SK-N-SH (cell line): ENCODE results near the gene PODN. TPM values are rescaled to one million over a fixed set of nuclear protein-coding genes. Genes with fewer than 3 reads are reported as not detected.

Experiments used
- CTCF ChIA-PET: fragments of 300-600, 350-600 bp; formaldehyde crosslinking; extraction: SDS; loops from one replicate; lab custom pipeline; 2021; lab: Yijun Ruan, JAX
- POLR2A ChIA-PET: fragments of 350-600 bp; sonication (Branson Sonifier 250); formaldehyde crosslinking; extraction: SDS; loops from one replicate; lab custom pipeline; 2020; ENCODE audit warnings: antibody characterized with exemption, inconsistent platforms; lab: Yijun Ruan, JAX
- DNase-seq: peaks from one replicate; pipeline ENCODE4 v3.0.0; 2012
- H2AFZ ChIP-seq: fragments of 200-600 bp; sonication (generic); 2 replicates; pipeline ENCODE4 v1.8.1; 2016; ENCODE audit warnings: antibody characterized with exemption, mild to moderate bottlenecking, low read depth
- H3F3A ChIP-seq: fragments of 200-600 bp; sonication (generic); replicated peaks from 2 replicates; pipeline ENCODE3; 2016; ENCODE audit warnings: antibody characterized with exemption, mild to moderate bottlenecking; ENCODE audit not compliant: insufficient read depth
- H3K27ac ChIP-seq, 2 experiments: fragments of 200-500 bp in 1 of 2; fragments of 200-600 bp in 1 of 2; sonication (Bioruptor generic) in 1 of 2; sonication (generic), shearing (Covaris generic) in 1 of 2; 2 replicates each; pipeline versions ENCODE4 v1.5.1 to v1.6.1; 2014 to 2016; ENCODE audit warnings: low read depth in 2 of 2, inconsistent platforms in 1 of 2, low read length in 1 of 2, mild to moderate bottlenecking in 1 of 2, mixed read lengths in 1 of 2
- H3K27me3 ChIP-seq: fragments of 200-600 bp; sonication (generic), shearing (Covaris generic); 2 replicates; pipeline ENCODE4 v1.6.1; 2016; ENCODE audit warnings: mixed run types; ENCODE audit not compliant: insufficient read depth
- H3K36me3 ChIP-seq, 2 experiments: fragments of 200-500 bp in 1 of 2; fragments of 200-600 bp in 1 of 2; sonication (Bioruptor generic) in 1 of 2; sonication (generic) in 1 of 2; replicated peaks in 1 of 2; 2 replicates each; pipeline versions ENCODE3 to v1.5.1; 2014 to 2016; ENCODE audit warnings: low read length in 1 of 2, mild to moderate bottlenecking in 1 of 2; ENCODE audit not compliant: insufficient read depth in 2 of 2, control insufficient read depth in 1 of 2
- H3K4me1 ChIP-seq, 2 experiments: fragments of 200-500 bp in 1 of 2; fragments of 200-600 bp in 1 of 2; sonication (Bioruptor generic) in 1 of 2; sonication (generic), shearing (Covaris generic) in 1 of 2; 2 replicates each; pipeline versions ENCODE4 v1.5.1 to v1.6.1; 2014 to 2016; ENCODE audit warnings: low read depth in 1 of 2, low read length in 1 of 2, mixed run types in 1 of 2; ENCODE audit not compliant: insufficient read depth in 2 of 2, control insufficient read depth in 1 of 2
- H3K4me2 ChIP-seq: fragments of 200-600 bp; sonication (generic), shearing (Covaris generic); 2 replicates; pipeline ENCODE4 v1.6.1; 2017; ENCODE audit warnings: mixed run types
- H3K4me3 ChIP-seq, 2 experiments: fragments of 200-500 bp in 1 of 2; fragments of 200-600 bp in 1 of 2; sonication (Bioruptor generic) in 1 of 2; sonication (generic), shearing (Covaris generic) in 1 of 2; 2 replicates each; pipeline versions ENCODE4 v1.5.1 to v1.8.1; 2014 to 2016; ENCODE audit warnings: low read depth in 2 of 2, inconsistent platforms in 1 of 2, low read length in 1 of 2, mild to moderate bottlenecking in 1 of 2, mixed read lengths in 1 of 2, moderate library complexity in 1 of 2
- H3K79me2 ChIP-seq: fragments of 200-600 bp; sonication (generic); 2 replicates; pipeline ENCODE4 v1.8.1; 2017; ENCODE audit warnings: mild to moderate bottlenecking; ENCODE audit not compliant: insufficient read depth
- H3K9ac ChIP-seq: fragments of 200-600 bp; sonication (generic); 2 replicates; pipeline ENCODE4 v1.6.1; 2017; ENCODE audit warnings: mixed run types
- H3K9me2 ChIP-seq: fragments of 200-600 bp; sonication (generic); 2 replicates; pipeline ENCODE4 v1.6.1; 2017; ENCODE audit warnings: mixed run types
- H3K9me3 ChIP-seq: fragments of 200-600 bp; sonication (generic); 2 replicates; pipeline ENCODE4 v1.6.1; 2017; ENCODE audit warnings: mixed run types, mild to moderate bottlenecking, moderate library complexity
- H4K20me1 ChIP-seq: fragments of 200-600 bp; sonication (generic); 2 replicates; pipeline ENCODE4 v1.6.1; 2017; ENCODE audit warnings: mild to moderate bottlenecking, mixed run types; ENCODE audit not compliant: insufficient read depth
- EZH2phosphoT487 ChIP-seq: fragments of 200-600 bp; sonication (generic); IDR thresholded peaks from 2 replicates; pipeline ENCODE4 v1.6.1; 2017; ENCODE audit warnings: low read depth, mixed run types, mild to moderate bottlenecking, antibody characterized with exemption, moderate library complexity, borderline replicate concordance
- FOXJ3 ChIP-seq: sonication (generic); formaldehyde crosslinking; IDR thresholded peaks from 2 replicates; pipeline ENCODE4 v1.5.1; 2020; ENCODE audit warnings: mild to moderate bottlenecking, missing genetic modification reagents
- MAX ChIP-seq: IDR thresholded peaks from 2 replicates; pipeline ENCODE4 v1.4.0; 2012; ENCODE audit warnings: low read depth
- MEF2A ChIP-seq: IDR thresholded peaks from 2 replicates; pipeline ENCODE4 v1.4.0; 2012; ENCODE audit warnings: low read depth, borderline replicate concordance
- MXI1 ChIP-seq: IDR thresholded peaks from 2 replicates; pipeline ENCODE4 v1.6.1; 2012; ENCODE audit warnings: mild to moderate bottlenecking, low read depth, low read length, improper control_type of control experiment
- NFIC ChIP-seq: IDR thresholded peaks from 2 replicates; pipeline ENCODE4 v1.4.0; 2012; ENCODE audit warnings: borderline replicate concordance
- POLR2AphosphoS5 ChIP-seq: IDR thresholded peaks from 2 replicates; pipeline ENCODE4 v1.6.1; 2012; ENCODE audit warnings: low read depth, low read length
- RCOR1 ChIP-seq: fragments of 150-350 bp; IDR thresholded peaks from 2 replicates; pipeline ENCODE4 v1.6.1; 2017; ENCODE audit warnings: antibody characterized with exemption, low read length
- TAF1 ChIP-seq: IDR thresholded peaks from 2 replicates; pipeline ENCODE4 v1.6.1; 2012; ENCODE audit warnings: low read depth, mild to moderate bottlenecking, low read length, moderate library complexity, borderline replicate concordance
- TEAD4 ChIP-seq: IDR thresholded peaks from 2 replicates; pipeline ENCODE4 v1.4.0; 2012; ENCODE audit warnings: mild to moderate bottlenecking, borderline replicate concordance; ENCODE audit not compliant: insufficient read depth
- WGBS: methylation state at CpG from one replicate; pipeline ENCODE4 v1.1.6; 2017; ENCODE audit warnings: low lambda C conversion rate; 5-methylcytosine and 5-hydroxymethylcytosine counted together
- polyA plus RNA-seq, 3 experiments: library from polyadenylated mRNA; depleted of rRNA; stranded (reverse); fragments of >200 nt; gene quantifications; 2 replicates each; pipeline ENCODE4 v1.2.3, GENCODE V29; 2012
- TF ChIP-seq, protein P1 (sequence below): IDR thresholded peaks from 2 replicates; pipeline ENCODE4 v1.6.1; 2012; ENCODE audit warnings: mild to moderate bottlenecking, low read depth, low read length, moderate library complexity
- TF ChIP-seq, protein P2 (sequence below): fragments of 200-600 bp; sonication (generic); IDR thresholded peaks from 2 replicates; pipeline ENCODE4 v1.6.1; 2017; ENCODE audit warnings: antibody characterized with exemption, mild to moderate bottlenecking, moderate library complexity

Gene PODN
- polyA plus RNA-seq, 1 of the 3 experiments (the other 2 are of a cell fraction) = 2.0 TPM

DNA sequence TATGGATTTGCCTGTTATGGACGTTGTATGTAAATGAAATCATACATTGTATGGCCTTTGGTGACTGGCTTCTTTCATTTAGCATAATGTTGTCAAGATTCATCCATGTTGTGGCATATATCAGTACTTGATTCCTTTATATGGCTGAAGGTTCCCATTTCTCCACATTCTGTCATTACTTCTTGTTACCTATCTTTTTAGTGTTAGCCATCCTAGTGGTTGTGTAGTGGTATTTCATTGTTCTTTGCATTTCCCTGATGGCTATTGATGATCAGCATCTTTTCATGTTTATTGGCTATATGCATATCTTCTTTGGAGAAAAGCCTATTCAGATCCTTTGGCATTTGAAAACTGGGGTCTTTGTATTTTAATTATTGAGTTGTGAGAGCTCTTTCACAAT lies 39.8 kb upstream of the PODN start:
- Histone ChIP-seq H3K4me3 (no peak overlapping the region), H4K20me1 (no peaks in the 10 kb centered on the region), H3K27ac (no peak overlapping the region), H3K79me2 (peaks cover 65% of the 10 kb centered on the region), H3F3A (no peaks in the 10 kb centered on the region), H3K4me2 (no peak overlapping the region), H3K4me1 (peaks cover 0 to 2% of the 10 kb centered on the region in 2 experiments; a peak in 2 of 4 replicates), H3K9me3 (no peaks in the 10 kb centered on the region), H3K9me2 (no peaks in the 10 kb centered on the region), H3K36me3 (peaks cover 0 to 7% of the 10 kb centered on the region in 2 experiments), H3K27me3 (no peaks in the 10 kb centered on the region), H3K9ac (no peak overlapping the region), H2AFZ (no peak overlapping the region)
- WGBS = 95% methylated on average over 1 of the region's 1 CpG
- ChIA-PET CTCF (no interaction called here), POLR2A (no interaction called here)
- TF ChIP-seq EZH2phosphoT487 (no peak), TAF1 (no peak), MXI1 (no peak), TEAD4 (no peak), MAX (no peak), POLR2AphosphoS5 (no peak)
- TF ChIP-seq, protein P1, sequence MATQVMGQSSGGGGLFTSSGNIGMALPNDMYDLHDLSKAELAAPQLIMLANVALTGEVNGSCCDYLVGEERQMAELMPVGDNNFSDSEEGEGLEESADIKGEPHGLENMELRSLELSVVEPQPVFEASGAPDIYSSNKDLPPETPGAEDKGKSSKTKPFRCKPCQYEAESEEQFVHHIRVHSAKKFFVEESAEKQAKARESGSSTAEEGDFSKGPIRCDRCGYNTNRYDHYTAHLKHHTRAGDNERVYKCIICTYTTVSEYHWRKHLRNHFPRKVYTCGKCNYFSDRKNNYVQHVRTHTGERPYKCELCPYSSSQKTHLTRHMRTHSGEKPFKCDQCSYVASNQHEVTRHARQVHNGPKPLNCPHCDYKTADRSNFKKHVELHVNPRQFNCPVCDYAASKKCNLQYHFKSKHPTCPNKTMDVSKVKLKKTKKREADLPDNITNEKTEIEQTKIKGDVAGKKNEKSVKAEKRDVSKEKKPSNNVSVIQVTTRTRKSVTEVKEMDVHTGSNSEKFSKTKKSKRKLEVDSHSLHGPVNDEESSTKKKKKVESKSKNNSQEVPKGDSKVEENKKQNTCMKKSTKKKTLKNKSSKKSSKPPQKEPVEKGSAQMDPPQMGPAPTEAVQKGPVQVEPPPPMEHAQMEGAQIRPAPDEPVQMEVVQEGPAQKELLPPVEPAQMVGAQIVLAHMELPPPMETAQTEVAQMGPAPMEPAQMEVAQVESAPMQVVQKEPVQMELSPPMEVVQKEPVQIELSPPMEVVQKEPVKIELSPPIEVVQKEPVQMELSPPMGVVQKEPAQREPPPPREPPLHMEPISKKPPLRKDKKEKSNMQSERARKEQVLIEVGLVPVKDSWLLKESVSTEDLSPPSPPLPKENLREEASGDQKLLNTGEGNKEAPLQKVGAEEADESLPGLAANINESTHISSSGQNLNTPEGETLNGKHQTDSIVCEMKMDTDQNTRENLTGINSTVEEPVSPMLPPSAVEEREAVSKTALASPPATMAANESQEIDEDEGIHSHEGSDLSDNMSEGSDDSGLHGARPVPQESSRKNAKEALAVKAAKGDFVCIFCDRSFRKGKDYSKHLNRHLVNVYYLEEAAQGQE = no peak
- DNase-seq = no peak

- Histone ChIP-seq H3K4me1 (peaks cover 0 to 2% of the 10 kb centered on the region in 2 experiments; a peak in 2 of 4 replicates), H3K4me3 (no peak overlapping the region), H3K79me2 (peaks cover 59% of the 10 kb centered on the region), H3K4me2 (no peak overlapping the region), H3K27ac (no peak overlapping the region), H3K9me2 (no peaks in the 10 kb centered on the region), H3K36me3 (peaks cover 0 to 9% of the 10 kb centered on the region in 2 experiments), H3K9me3 (no peaks in the 10 kb centered on the region), H3K9ac (no peak overlapping the region), H3K27me3 (no peaks in the 10 kb centered on the region), H4K20me1 (no peaks in the 10 kb centered on the region), H3F3A (no peaks in the 10 kb centered on the region), H2AFZ (no peak overlapping the region)
- WGBS = 88% methylated on average over 3 of the region's 3 CpGs
- DNase-seq = no peak
- CTCF ChIA-PET = no interaction called here
- POLR2A ChIA-PET = no interaction called here
- TF ChIP-seq RCOR1 = no peak
- TF ChIP-seq MEF2A = no peak
- TF ChIP-seq NFIC = no peak
- TF ChIP-seq TAF1 = no peak
- TF ChIP-seq, protein P2, sequence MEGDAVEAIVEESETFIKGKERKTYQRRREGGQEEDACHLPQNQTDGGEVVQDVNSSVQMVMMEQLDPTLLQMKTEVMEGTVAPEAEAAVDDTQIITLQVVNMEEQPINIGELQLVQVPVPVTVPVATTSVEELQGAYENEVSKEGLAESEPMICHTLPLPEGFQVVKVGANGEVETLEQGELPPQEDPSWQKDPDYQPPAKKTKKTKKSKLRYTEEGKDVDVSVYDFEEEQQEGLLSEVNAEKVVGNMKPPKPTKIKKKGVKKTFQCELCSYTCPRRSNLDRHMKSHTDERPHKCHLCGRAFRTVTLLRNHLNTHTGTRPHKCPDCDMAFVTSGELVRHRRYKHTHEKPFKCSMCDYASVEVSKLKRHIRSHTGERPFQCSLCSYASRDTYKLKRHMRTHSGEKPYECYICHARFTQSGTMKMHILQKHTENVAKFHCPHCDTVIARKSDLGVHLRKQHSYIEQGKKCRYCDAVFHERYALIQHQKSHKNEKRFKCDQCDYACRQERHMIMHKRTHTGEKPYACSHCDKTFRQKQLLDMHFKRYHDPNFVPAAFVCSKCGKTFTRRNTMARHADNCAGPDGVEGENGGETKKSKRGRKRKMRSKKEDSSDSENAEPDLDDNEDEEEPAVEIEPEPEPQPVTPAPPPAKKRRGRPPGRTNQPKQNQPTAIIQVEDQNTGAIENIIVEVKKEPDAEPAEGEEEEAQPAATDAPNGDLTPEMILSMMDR = no peak
- no peak for TF ChIP-seq TEAD4
- no peak for TF ChIP-seq FOXJ3
Observed at GRCh38 chr1:53023546-53023945, 38.5 kb upstream of the PODN start.
